GM19438 (cell line): ENCODE data around the gene PRRG2.
A peak's percentile ranks its signal among the peaks of the same experiment; 100 is the strongest.

ENCODE experiments used
- ATAC-seq: cut with Tn5 transposase; IDR thresholded peaks from one replicate; pipeline ENCODE4 v1.9.1; 2021; ENCODE audit warnings: low read depth; ENCODE audit not compliant: unreplicated experiment

The PRRG2 gene

GRCh38 chr19:49581007-49581508 is at the start of gene PRRG2:
PRRG2 (plus strand) TSS chr19:49581316; CDS start chr19:49583220, 1,904 bp downstream.
- no peak for ATAC-seq

GRCh38 chr19:49533551-49534488 is 47.3 kb upstream of the PRRG2 start:
- ATAC-seq = peak; percentile 74

GRCh38 chr19:49534632-49535385 is 46.3 kb upstream of the PRRG2 start:
- ATAC-seq = no peak

GRCh38 chr19:49536921-49537462 is 44.1 kb upstream of the PRRG2 start:
- ATAC-seq = no peak

GRCh38 chr19:49538643-49539042 is 42.5 kb upstream of the PRRG2 start:
- no peak for ATAC-seq

- no peak for ATAC-seq
Measured at GRCh38 chr19:49539192-49539952, 41.7 kb upstream of the PRRG2 start.

GRCh38 chr19:49541914-49542313 is 39.2 kb upstream of the PRRG2 start:
- no peak for ATAC-seq

- ATAC-seq = no peak
Measured at GRCh38 chr19:49542446-49542845, 38.7 kb upstream of the PRRG2 start.

- no peak for ATAC-seq
Measured at GRCh38 chr19:49543032-49543431, 38.1 kb upstream of the PRRG2 start.

- ATAC-seq = no peak
Measured at GRCh38 chr19:49544154-49544553, 37.0 kb upstream of the PRRG2 start.

- no peak for ATAC-seq
Measured at GRCh38 chr19:49546825-49547565, 34.1 kb upstream of the PRRG2 start.

GRCh38 chr19:49549045-49549444 is 32.1 kb upstream of the PRRG2 start:
- no peak for ATAC-seq

- no peak for ATAC-seq
Measured at GRCh38 chr19:49551531-49551930, 29.6 kb upstream of the PRRG2 start.

- ATAC-seq = no peak
Measured at GRCh38 chr19:49552749-49553148, 28.4 kb upstream of the PRRG2 start.

- ATAC-seq = no peak
Measured at GRCh38 chr19:49553451-49554271, 27.5 kb upstream of the PRRG2 start.

- ATAC-seq = no peak
Measured at GRCh38 chr19:49554701-49555181, 26.4 kb upstream of the PRRG2 start.

GRCh38 chr19:49555600-49556411 is 25.3 kb upstream of the PRRG2 start:
- ATAC-seq = no peak
